GM23338 (cell line): ENCODE results near the gene IMPDH1. TPM values are rescaled to one million over a fixed set of nuclear protein-coding genes. Genes with fewer than 3 reads are reported as not detected.

Experiments used
- ATAC-seq: fragments of 200-7000 bp; cut with Tn5 transposase; 3 replicates; pipeline ENCODE4 v1.9.1; 2020
- DNase-seq: peaks from one replicate; pipeline ENCODE4 v3.0.0-alpha.2; 2015; ENCODE audit warnings: low spot score
- H2AFZ ChIP-seq: fragments of 200-600 bp; sonication (generic); 2 replicates; pipeline ENCODE4 v1.8.0; 2016; ENCODE audit warnings: antibody characterized with exemption, mild to moderate bottlenecking, moderate library complexity
- H3F3A ChIP-seq: fragments of 200-600 bp; sonication (generic); replicated peaks from 2 replicates; pipeline ENCODE4 v1.8.0; 2017; ENCODE audit warnings: antibody characterized with exemption, mixed run types, low read depth
- H3K27ac ChIP-seq: fragments of 200-600 bp; sonication (generic); 2 replicates; pipeline ENCODE4 v1.6.1; 2016; ENCODE audit warnings: low read depth
- H3K27me3 ChIP-seq: fragments of 200-600 bp; sonication (generic); 2 replicates; pipeline ENCODE4 v1.8.0; 2016; ENCODE audit warnings: mild to moderate bottlenecking, mixed run types, moderate library complexity; ENCODE audit not compliant: insufficient read depth
- H3K36me3 ChIP-seq: fragments of 200-600 bp; sonication (generic); 2 replicates; pipeline ENCODE4 v1.8.0; 2016; ENCODE audit warnings: mild to moderate bottlenecking; ENCODE audit not compliant: insufficient read depth
- H3K4me1 ChIP-seq: fragments of 200-600 bp; sonication (generic); 2 replicates; pipeline ENCODE4 v1.8.0; 2016; ENCODE audit warnings: mild to moderate bottlenecking, moderate library complexity; ENCODE audit not compliant: insufficient read depth
- H3K4me2 ChIP-seq: fragments of 200-600 bp; sonication (generic); 2 replicates; pipeline ENCODE4 v1.7.1; 2017; ENCODE audit warnings: mixed run types
- H3K4me3 ChIP-seq: fragments of 200-600 bp; sonication (generic); 2 replicates; pipeline ENCODE4 v1.6.1; 2016; ENCODE audit warnings: mixed run types
- H3K79me2 ChIP-seq: fragments of 200-600 bp; sonication (generic); replicated peaks from 2 replicates; pipeline ENCODE4 v1.8.0; 2017; ENCODE audit warnings: mild to moderate bottlenecking; ENCODE audit not compliant: insufficient read depth
- H3K9me2 ChIP-seq: fragments of 200-600 bp; sonication (generic); 2 replicates; pipeline ENCODE4 v1.8.0; 2017; ENCODE audit not compliant: insufficient read depth
- H4K20me1 ChIP-seq: fragments of 200-600 bp; sonication (generic); replicated peaks from 2 replicates; pipeline ENCODE4 v1.8.0; 2017; ENCODE audit warnings: mild to moderate bottlenecking; ENCODE audit not compliant: insufficient read depth
- H3K27ac Mint-ChIP-seq: 2 replicates; pipeline ENCODE4 v1.8.0; 2020; ENCODE audit warnings: inconsistent platforms, mild to moderate bottlenecking, moderate library complexity, mixed read lengths
- H3K27me3 Mint-ChIP-seq: 3 replicates; pipeline ENCODE4 v1.8.0; 2022; ENCODE audit warnings: low read depth, mild to moderate bottlenecking, moderate library complexity, mixed read lengths, inconsistent platforms; ENCODE audit not compliant: insufficient read depth, poor library complexity
- H3K36me3 Mint-ChIP-seq: 3 replicates; pipeline ENCODE4 v1.8.0; 2021; ENCODE audit warnings: low read depth, mild to moderate bottlenecking, inconsistent platforms, moderate library complexity, mixed read lengths
- H3K4me1 Mint-ChIP-seq: 3 replicates; pipeline ENCODE4 v1.8.0; 2020; ENCODE audit warnings: mild to moderate bottlenecking, inconsistent platforms, mixed read lengths
- H3K4me3 Mint-ChIP-seq: 3 replicates; pipeline ENCODE4 v1.8.0; 2021; ENCODE audit warnings: moderate library complexity, mild to moderate bottlenecking, inconsistent platforms, mixed read lengths
- H3K9me3 Mint-ChIP-seq: 3 replicates; pipeline ENCODE4 v1.8.0; 2020; ENCODE audit warnings: moderate library complexity, mild to moderate bottlenecking, inconsistent platforms, mixed read lengths
- CREB1 ChIP-seq: fragments of 250-450 bp; sonication (Bioruptor Pico); IDR thresholded peaks from 2 replicates; pipeline ENCODE4 v1.5.0; 2020; ENCODE audit warnings: low read depth, mild to moderate bottlenecking, moderate library complexity
- CTCF ChIP-seq, 2 experiments: fragments of 200-600 bp in 1 of 2; sonication (generic) in 1 of 2; conservative IDR thresholded peaks; 2 replicates each; pipeline versions ENCODE4 v1.5.1 to v1.6.1; 2016 to 2017; ENCODE audit warnings: antibody characterized with exemption in 2 of 2, low read depth in 2 of 2, mild to moderate bottlenecking in 2 of 2, moderate library complexity in 1 of 2
- ETS1 ChIP-seq: IDR thresholded peaks from 2 replicates; pipeline ENCODE4 v1.6.1; 2016; ENCODE audit warnings: antibody characterized with exemption
- EZH2 ChIP-seq: fragments of 200-600 bp; sonication (generic); IDR thresholded peaks from one replicate; pipeline ENCODE4 v1.8.0; 2017; ENCODE audit warnings: antibody characterized with exemption, mild to moderate bottlenecking, low read depth; ENCODE audit not compliant: unreplicated experiment
- EZH2phosphoT487 ChIP-seq: fragments of 200-600 bp; sonication (generic); IDR thresholded peaks from one replicate; pipeline ENCODE4 v1.8.1; 2018; ENCODE audit warnings: antibody characterized with exemption; ENCODE audit not compliant: unreplicated experiment
- JUNB ChIP-seq: IDR thresholded peaks from one replicate; pipeline ENCODE4 v1.6.1; 2016; ENCODE audit warnings: antibody characterized with exemption; ENCODE audit not compliant: unreplicated experiment
- NANOG ChIP-seq: IDR thresholded peaks from 2 replicates; pipeline ENCODE4 v1.6.1; 2016; ENCODE audit warnings: antibody characterized with exemption, borderline replicate concordance
- POLR2AphosphoS5 ChIP-seq: IDR thresholded peaks from 2 replicates; pipeline ENCODE4 v1.6.1; 2016; ENCODE audit warnings: antibody characterized with exemption, low read depth
- STAT1 ChIP-seq: IDR thresholded peaks from one replicate; pipeline ENCODE4 v1.6.1; 2016; ENCODE audit warnings: antibody characterized with exemption; ENCODE audit not compliant: unreplicated experiment
- ZNF114 ChIP-seq: fragments of 250-450 bp; sonication (Bioruptor Pico); IDR thresholded peaks from 2 replicates; pipeline ENCODE4 v1.5.0; 2020; ENCODE audit warnings: mild to moderate bottlenecking, moderate library complexity
- ZNF331 ChIP-seq: fragments of 250-450 bp; sonication (Bioruptor Pico); IDR thresholded peaks from 2 replicates; pipeline ENCODE4 v1.5.0; 2020; ENCODE audit warnings: low read depth, mild to moderate bottlenecking, moderate library complexity
- polyA plus RNA-seq: library from polyadenylated mRNA; unstranded; fragments of >200 nt; fragmentation: Nextera tagmentation; extraction: Ambion mirVana; gene quantifications from 2 replicates; pipeline ENCODE4 v1.2.1, GENCODE V29; 2016
- total RNA-seq: library from RNA; depleted of rRNA; stranded (reverse); fragments of >200 nt; shearing (Covaris generic); gene quantifications from 2 replicates; pipeline ENCODE4 v1.2.3, GENCODE V29; 2014
- TF ChIP-seq, protein P1 (sequence below): fragments of 250-450 bp; sonication (Bioruptor Pico); IDR thresholded peaks from 2 replicates; pipeline ENCODE4 v1.5.0; 2020; ENCODE audit warnings: mild to moderate bottlenecking, moderate library complexity
- TF ChIP-seq, protein P2 (sequence below): IDR thresholded peaks from one replicate; pipeline ENCODE4 v1.6.1; 2018; ENCODE audit warnings: antibody characterized with exemption; ENCODE audit not compliant: unreplicated experiment

The IMPDH1 gene
- total and polyA plus RNA-seq, 2 experiments from 2014 or later: 16.4 to 48.3 TPM

DNA sequence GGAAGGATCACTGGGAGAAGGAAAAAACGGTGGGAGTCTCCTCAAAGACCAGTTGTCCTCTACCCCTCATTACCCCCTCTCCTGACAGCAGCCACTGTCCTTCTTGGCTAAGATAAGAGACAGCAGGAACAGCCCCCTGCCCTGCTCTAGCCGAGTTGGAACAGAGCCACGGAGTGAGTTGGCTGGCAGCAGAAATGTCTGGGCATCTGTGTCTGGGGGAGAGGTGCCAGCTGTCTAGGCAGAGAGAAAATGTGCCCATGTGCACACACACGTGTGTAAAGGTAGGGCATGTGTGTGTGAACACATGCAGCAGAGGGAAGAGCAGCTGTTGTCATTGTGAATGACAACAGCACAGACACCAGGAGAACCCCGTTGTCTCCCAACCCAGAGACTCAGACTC is 36.5 kb upstream of the IMPDH1 start:
- DNase-seq (no peak), ATAC-seq (no peak)
- Histone ChIP-seq H2AFZ (no peak overlapping the region), H3K79me2 (no peaks in the 10 kb centered on the region), H3K4me2 (no peak overlapping the region), H3K9me2 (no peaks in the 10 kb centered on the region), H3K4me3 (no peak overlapping the region), H3K27ac (no peak overlapping the region), H3K36me3 (no peaks in the 10 kb centered on the region), H3K27me3 (no peaks in the 10 kb centered on the region), H3K4me1 (no peaks in the 10 kb centered on the region), H4K20me1 (no peaks in the 10 kb centered on the region), H3F3A (no peaks in the 10 kb centered on the region)
- Mint-ChIP-seq H3K4me3 (no peak overlapping the region), H3K36me3 (no peaks in the 10 kb centered on the region), H3K4me1 (peaks cover 4% of the 10 kb centered on the region; the same call in 2 of the 3 replicates), H3K27ac (no peak overlapping the region; the same call in 1 of the 2 replicates), H3K9me3 (no peaks in the 10 kb centered on the region), H3K27me3 (no peaks in the 10 kb centered on the region)
- TF ChIP-seq, protein P1, sequence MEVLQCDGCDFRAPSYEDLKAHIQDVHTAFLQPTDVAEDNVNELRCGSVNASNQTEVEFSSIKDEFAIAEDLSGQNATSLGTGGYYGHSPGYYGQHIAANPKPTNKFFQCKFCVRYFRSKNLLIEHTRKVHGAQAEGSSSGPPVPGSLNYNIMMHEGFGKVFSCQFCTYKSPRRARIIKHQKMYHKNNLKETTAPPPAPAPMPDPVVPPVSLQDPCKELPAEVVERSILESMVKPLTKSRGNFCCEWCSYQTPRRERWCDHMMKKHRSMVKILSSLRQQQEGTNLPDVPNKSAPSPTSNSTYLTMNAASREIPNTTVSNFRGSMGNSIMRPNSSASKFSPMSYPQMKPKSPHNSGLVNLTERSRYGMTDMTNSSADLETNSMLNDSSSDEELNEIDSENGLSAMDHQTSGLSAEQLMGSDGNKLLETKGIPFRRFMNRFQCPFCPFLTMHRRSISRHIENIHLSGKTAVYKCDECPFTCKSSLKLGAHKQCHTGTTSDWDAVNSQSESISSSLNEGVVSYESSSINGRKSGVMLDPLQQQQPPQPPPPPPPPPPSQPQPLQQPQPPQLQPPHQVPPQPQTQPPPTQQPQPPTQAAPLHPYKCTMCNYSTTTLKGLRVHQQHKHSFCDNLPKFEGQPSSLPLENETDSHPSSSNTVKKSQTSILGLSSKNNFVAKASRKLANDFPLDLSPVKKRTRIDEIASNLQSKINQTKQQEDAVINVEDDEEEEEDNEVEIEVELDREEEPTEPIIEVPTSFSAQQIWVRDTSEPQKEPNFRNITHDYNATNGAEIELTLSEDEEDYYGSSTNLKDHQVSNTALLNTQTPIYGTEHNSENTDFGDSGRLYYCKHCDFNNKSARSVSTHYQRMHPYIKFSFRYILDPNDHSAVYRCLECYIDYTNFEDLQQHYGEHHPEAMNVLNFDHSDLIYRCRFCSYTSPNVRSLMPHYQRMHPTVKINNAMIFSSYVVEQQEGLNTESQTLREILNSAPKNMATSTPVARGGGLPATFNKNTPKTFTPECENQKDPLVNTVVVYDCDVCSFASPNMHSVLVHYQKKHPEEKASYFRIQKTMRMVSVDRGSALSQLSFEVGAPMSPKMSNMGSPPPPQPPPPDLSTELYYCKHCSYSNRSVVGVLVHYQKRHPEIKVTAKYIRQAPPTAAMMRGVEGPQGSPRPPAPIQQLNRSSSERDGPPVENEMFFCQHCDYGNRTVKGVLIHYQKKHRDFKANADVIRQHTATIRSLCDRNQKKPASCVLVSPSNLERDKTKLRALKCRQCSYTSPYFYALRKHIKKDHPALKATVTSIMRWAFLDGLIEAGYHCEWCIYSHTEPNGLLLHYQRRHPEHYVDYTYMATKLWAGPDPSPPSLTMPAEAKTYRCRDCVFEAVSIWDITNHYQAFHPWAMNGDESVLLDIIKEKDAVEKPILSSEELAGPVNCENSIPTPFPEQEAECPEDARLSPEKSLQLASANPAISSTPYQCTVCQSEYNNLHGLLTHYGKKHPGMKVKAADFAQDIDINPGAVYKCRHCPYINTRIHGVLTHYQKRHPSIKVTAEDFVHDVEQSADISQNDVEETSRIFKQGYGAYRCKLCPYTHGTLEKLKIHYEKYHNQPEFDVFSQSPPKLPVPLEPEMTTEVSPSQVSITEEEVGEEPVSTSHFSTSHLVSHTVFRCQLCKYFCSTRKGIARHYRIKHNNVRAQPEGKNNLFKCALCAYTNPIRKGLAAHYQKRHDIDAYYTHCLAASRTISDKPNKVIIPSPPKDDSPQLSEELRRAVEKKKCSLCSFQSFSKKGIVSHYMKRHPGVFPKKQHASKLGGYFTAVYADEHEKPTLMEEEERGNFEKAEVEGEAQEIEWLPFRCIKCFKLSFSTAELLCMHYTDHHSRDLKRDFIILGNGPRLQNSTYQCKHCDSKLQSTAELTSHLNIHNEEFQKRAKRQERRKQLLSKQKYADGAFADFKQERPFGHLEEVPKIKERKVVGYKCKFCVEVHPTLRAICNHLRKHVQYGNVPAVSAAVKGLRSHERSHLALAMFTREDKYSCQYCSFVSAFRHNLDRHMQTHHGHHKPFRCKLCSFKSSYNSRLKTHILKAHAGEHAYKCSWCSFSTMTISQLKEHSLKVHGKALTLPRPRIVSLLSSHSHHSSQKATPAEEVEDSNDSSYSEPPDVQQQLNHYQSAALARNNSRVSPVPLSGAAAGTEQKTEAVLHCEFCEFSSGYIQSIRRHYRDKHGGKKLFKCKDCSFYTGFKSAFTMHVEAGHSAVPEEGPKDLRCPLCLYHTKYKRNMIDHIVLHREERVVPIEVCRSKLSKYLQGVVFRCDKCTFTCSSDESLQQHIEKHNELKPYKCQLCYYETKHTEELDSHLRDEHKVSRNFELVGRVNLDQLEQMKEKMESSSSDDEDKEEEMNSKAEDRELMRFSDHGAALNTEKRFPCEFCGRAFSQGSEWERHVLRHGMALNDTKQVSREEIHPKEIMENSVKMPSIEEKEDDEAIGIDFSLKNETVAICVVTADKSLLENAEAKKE (CRISPR knock-in tag): no peak
- no peak for TF ChIP-seq ETS1
- TF ChIP-seq ZNF114 (CRISPR knock-in tag): no peak
- TF ChIP-seq, protein P2, sequence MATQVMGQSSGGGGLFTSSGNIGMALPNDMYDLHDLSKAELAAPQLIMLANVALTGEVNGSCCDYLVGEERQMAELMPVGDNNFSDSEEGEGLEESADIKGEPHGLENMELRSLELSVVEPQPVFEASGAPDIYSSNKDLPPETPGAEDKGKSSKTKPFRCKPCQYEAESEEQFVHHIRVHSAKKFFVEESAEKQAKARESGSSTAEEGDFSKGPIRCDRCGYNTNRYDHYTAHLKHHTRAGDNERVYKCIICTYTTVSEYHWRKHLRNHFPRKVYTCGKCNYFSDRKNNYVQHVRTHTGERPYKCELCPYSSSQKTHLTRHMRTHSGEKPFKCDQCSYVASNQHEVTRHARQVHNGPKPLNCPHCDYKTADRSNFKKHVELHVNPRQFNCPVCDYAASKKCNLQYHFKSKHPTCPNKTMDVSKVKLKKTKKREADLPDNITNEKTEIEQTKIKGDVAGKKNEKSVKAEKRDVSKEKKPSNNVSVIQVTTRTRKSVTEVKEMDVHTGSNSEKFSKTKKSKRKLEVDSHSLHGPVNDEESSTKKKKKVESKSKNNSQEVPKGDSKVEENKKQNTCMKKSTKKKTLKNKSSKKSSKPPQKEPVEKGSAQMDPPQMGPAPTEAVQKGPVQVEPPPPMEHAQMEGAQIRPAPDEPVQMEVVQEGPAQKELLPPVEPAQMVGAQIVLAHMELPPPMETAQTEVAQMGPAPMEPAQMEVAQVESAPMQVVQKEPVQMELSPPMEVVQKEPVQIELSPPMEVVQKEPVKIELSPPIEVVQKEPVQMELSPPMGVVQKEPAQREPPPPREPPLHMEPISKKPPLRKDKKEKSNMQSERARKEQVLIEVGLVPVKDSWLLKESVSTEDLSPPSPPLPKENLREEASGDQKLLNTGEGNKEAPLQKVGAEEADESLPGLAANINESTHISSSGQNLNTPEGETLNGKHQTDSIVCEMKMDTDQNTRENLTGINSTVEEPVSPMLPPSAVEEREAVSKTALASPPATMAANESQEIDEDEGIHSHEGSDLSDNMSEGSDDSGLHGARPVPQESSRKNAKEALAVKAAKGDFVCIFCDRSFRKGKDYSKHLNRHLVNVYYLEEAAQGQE: no peak
- TF ChIP-seq ZNF331 (CRISPR knock-in tag): no peak
- no peak for TF ChIP-seq STAT1
- no peak for TF ChIP-seq POLR2AphosphoS5
- no peak for TF ChIP-seq NANOG
- TF ChIP-seq EZH2: no peak
- TF ChIP-seq JUNB: no peak
- no peak for TF ChIP-seq EZH2phosphoT487
- TF ChIP-seq CTCF (conservative IDR thresholded peaks at IDR 0.05; ENCODE audit: low read depth in 2 of 2): no peak
- no peak for TF ChIP-seq CREB1 (CRISPR knock-in tag)
